GM21423 (cell line): Measurements from ENCODE around the gene DUSP12.
"Not testable (repeated sequence)": the region's sequence is repeated elsewhere in the genome, so short reads cannot be mapped to it uniquely, and the experiment has no call there.

ENCODE experiments used
- ATAC-seq: cut with Tn5 transposase; IDR thresholded peaks from one replicate; pipeline ENCODE4 v1.9.1; 2021; ENCODE audit warnings: mild to moderate bottlenecking, moderate library complexity; ENCODE audit not compliant: unreplicated experiment

DUSP12 gene

GRCh38 chr1:161749509-161750407, at the start of gene DUSP12:
DUSP12 (plus strand) TSS chr1:161749786; CDS start chr1:161749802, 16 bp downstream.
- ATAC-seq = peak; percentile 96

GRCh38 chr1:161702250-161702649, 47.3 kb upstream of the DUSP12 start:
- ATAC-seq = no peak

GRCh38 chr1:161705537-161705936, 44.0 kb upstream of the DUSP12 start:
- peak; percentile 34 for ATAC-seq

GRCh38 chr1:161706113-161706481, 43.5 kb upstream of the DUSP12 start:
- no peak for ATAC-seq

- ATAC-seq = peak; percentile 58
Observed at GRCh38 chr1:161706482-161707347, 42.9 kb upstream of the DUSP12 start, which contains the start of gene FCRLA. FCRLA (plus strand) TSS chr1:161707229; CDS start chr1:161707265, 36 bp downstream.

GRCh38 chr1:161707503-161707902, 42.1 kb upstream of the DUSP12 start:
- ATAC-seq = no peak

GRCh38 chr1:161709373-161709772, 40.2 kb upstream of the DUSP12 start:
- ATAC-seq = no peak

GRCh38 chr1:161710560-161710959, 39.0 kb upstream of the DUSP12 start:
- ATAC-seq = no peak

- peak; percentile 43 for ATAC-seq
Observed at GRCh38 chr1:161718559-161719324, 30.8 kb upstream of the DUSP12 start.

- ATAC-seq = peak; percentile 28
Observed at GRCh38 chr1:161719325-161719611, 30.3 kb upstream of the DUSP12 start.

GRCh38 chr1:161720422-161720821, 29.2 kb upstream of the DUSP12 start:
- ATAC-seq = no peak

GRCh38 chr1:161720956-161721737, 28.4 kb upstream of the DUSP12 start, which contains the start of gene FCRLB:
FCRLB (plus strand) TSS chr1:161721544; CDS start chr1:161722673, 1,129 bp downstream.
- ATAC-seq = no peak

GRCh38 chr1:161721738-161722343, 27.7 kb upstream of the DUSP12 start:
- ATAC-seq = no peak

GRCh38 chr1:161722406-161722805, 27.2 kb upstream of the DUSP12 start:
- no peak for ATAC-seq

GRCh38 chr1:161723459-161724141, 26.0 kb upstream of the DUSP12 start:
- ATAC-seq = no peak

GRCh38 chr1:161725258-161725907, 24.2 kb upstream of the DUSP12 start:
- not testable (repeated sequence) for ATAC-seq

GRCh38 chr1:161725908-161726472, 23.6 kb upstream of the DUSP12 start:
- peak; percentile 13 for ATAC-seq
